Motor neuron (in vitro differentiated cells): ENCODE measurements around the gene CTNNA3. TPM values are rescaled to one million over a fixed set of nuclear protein-coding genes. Genes with fewer than 3 reads are reported as not detected.

Experiments
- ATAC-seq, 8 experiments: fragments of 200-7000 bp; cut with Tn5 transposase; replicated peaks in 6 of 8; 2 replicates each; pipeline ENCODE4 v1.8.0; 2021; ENCODE audit warnings: mild to moderate bottlenecking in 8 of 8, moderate library complexity in 8 of 8
- H3K27ac ChIP-seq, 2 donors: fragments of 250-450 bp; sonication (Bioruptor Pico); 2 replicates each; pipeline ENCODE4 v1.9.0; 2021; ENCODE audit warnings: antibody characterized with exemption in 2 of 2, mild to moderate bottlenecking in 2 of 2, moderate library complexity in 1 of 2
- H3K4me1 ChIP-seq, 2 donors: fragments of 250-450 bp; sonication (Bioruptor Pico); replicated peaks in 1 of 2; 2 replicates each; pipeline ENCODE4 v1.6.1; 2021; ENCODE audit warnings: antibody characterized with exemption in 2 of 2, mild to moderate bottlenecking in 2 of 2, moderate library complexity in 1 of 2
- H3K4me3 ChIP-seq, 5 donors: fragments of 250-450 bp; sonication (Bioruptor Pico); 2 replicates each; pipeline ENCODE4 v1.9.0; 2021; ENCODE audit warnings: antibody characterized with exemption in 5 of 5, mild to moderate bottlenecking in 5 of 5, moderate library complexity in 4 of 5
- WGBS, 10 experiments: fragments of 450-650 bp; shearing (Covaris generic); methylation state at CpG; one replicate each; pipeline ENCODE4 v1.0.0; 2022; 5-methylcytosine and 5-hydroxymethylcytosine counted together
- in situ Hi-C, 9 experiments: fragments of 400-800 bp; cut with MboI; loops; one replicate each; pipeline ENCODE4 v1.15.0; 2021; ENCODE audit warnings: low sequenced_read_pairs in 9 of 9, low pct_unique_long_range_greater_than_20kb in 2 of 9; ENCODE audit not compliant: unreplicated experiment in 9 of 9
- total RNA-seq, 8 experiments: library from RNA; unstranded; fragments of 300-600 nt; gene quantifications; 2 replicates each; pipeline versions ENCODE4 v1.2.3 to v1.2.4, GENCODE V29; 2022

The CTNNA3 gene
- total RNA-seq, 8 experiments from 2014 or later = 0.05 to 4.6 (median 0.48) TPM

- H3K4me3 ChIP-seq = no peak overlapping the region
Observed at GRCh38 chr10:66747451-66747850, 948.5 kb downstream of the CTNNA3 start.

GRCh38 chr10:66746711-66747110 lies 949.3 kb downstream of the CTNNA3 start:
- in situ Hi-C loops = no loop called here
- 0 to 100% (median 86%) methylated on average over 1 to 2 of the region's 2 CpGs; no CpG with 5 or more reads in 1 of the 10 experiments for WGBS, 10 experiments

More at GRCh38 chr10:66747451-66747850, 948.5 kb downstream of the CTNNA3 start:
- Histone ChIP-seq H3K27ac (no peak overlapping the region), H3K4me1 (peaks cover 0 to 14% of the 10 kb centered on the region in 2 donors)
- 0 to 100% (median 42%) methylated on average over 1 to 2 of the region's 2 CpGs; no CpG with 5 or more reads in 2 of the 10 experiments for whole genome bisulfite sequencing, 10 experiments
- in situ Hi-C loops = no loop called here
- ATAC-seq = peak in 3 of 8 experiments; percentile 20 to 38 (median 35)

GRCh38 chr10:66746246-66746645 lies 949.7 kb downstream of the CTNNA3 start:
- Histone ChIP-seq H3K4me1 (peaks cover 0 to 14% of the 10 kb centered on the region in 2 donors), H3K4me3 (no peak overlapping the region), H3K27ac (no peak overlapping the region)
- in situ Hi-C loops = no loop called here
- ATAC-seq = no peak

More at GRCh38 chr10:66746711-66747110, 949.3 kb downstream of the CTNNA3 start:
- Histone ChIP-seq H3K4me3 (no peak overlapping the region), H3K27ac (no peak overlapping the region), H3K4me1 (peaks cover 0 to 14% of the 10 kb centered on the region in 2 donors)
- no peak for ATAC-seq

- Histone ChIP-seq H3K4me3 (no peak overlapping the region), H3K4me1 (peaks cover 0 to 14% of the 10 kb centered on the region in 2 donors), H3K27ac (no peak overlapping the region)
- no peak for ATAC-seq
- WGBS, 10 experiments = 0 to 88% (median 75%) methylated on average over 1 to 2 of the region's 2 CpGs; no CpG with 5 or more reads in 3 of the 10 experiments
- in situ Hi-C loops = no loop called here
Observed at GRCh38 chr10:66744915-66745314, 951.1 kb downstream of the CTNNA3 start.

GRCh38 chr10:66737241-66737640 lies 958.8 kb downstream of the CTNNA3 start:
- 9 to 100% (median 83%) methylated on average over 1 to 2 of the region's 2 CpGs; no CpG with 5 or more reads in 1 of the 10 experiments for WGBS, 10 experiments
- H3K4me1 ChIP-seq = no peaks in the 10 kb centered on the region
- H3K4me3 ChIP-seq = no peak overlapping the region
- H3K27ac ChIP-seq = no peak overlapping the region
- in situ Hi-C loops = no loop called here
- no peak for ATAC-seq

GRCh38 chr10:66723608-66724400 lies 972.2 kb downstream of the CTNNA3 start:
- peaks cover 5% of the 10 kb centered on the region in 2 donors for H3K4me1 ChIP-seq
- in situ Hi-C loops = no loop called here
- peak in 5 of 8 experiments; percentile 40 to 96 (median 84) for ATAC-seq
- WGBS, 10 experiments = 0 to 100% (median 10%) methylated on average over 1 to 2 of the region's 2 CpGs; no CpG with 5 or more reads in 3 of the 10 experiments
- no peak overlapping the region for H3K4me3 ChIP-seq
- H3K27ac ChIP-seq = no peak overlapping the region

GRCh38 chr10:66719483-66719882 lies 976.5 kb downstream of the CTNNA3 start:
- Histone ChIP-seq H3K27ac (no peak overlapping the region), H3K4me1 (peaks cover 5% of the 10 kb centered on the region in 2 donors), H3K4me3 (no peak overlapping the region)
- no peak for ATAC-seq
- in situ Hi-C loops = no loop called here
- WGBS, 10 experiments = 0 to 90% (median 0%) methylated on average over 1 of the region's 1 CpG; no CpG with 5 or more reads in 7 of the 10 experiments

GRCh38 chr10:66717231-66717981 lies 978.6 kb downstream of the CTNNA3 start:
- ATAC-seq = no peak

GRCh38 chr10:66714741-66715140 lies 981.3 kb downstream of the CTNNA3 start:
- no peak overlapping the region for H3K4me3 ChIP-seq
- H3K4me1 ChIP-seq = no peaks in the 10 kb centered on the region
- no peak overlapping the region for H3K27ac ChIP-seq
- in situ Hi-C loops = no loop called here
- peak in 1 of 8 experiments; percentile 68 for ATAC-seq
- WGBS, 10 experiments = 0 to 100% (median 51%) methylated on average over 1 of the region's 1 CpG; no CpG with 5 or more reads in 4 of the 10 experiments

More at GRCh38 chr10:66717231-66717981, 978.6 kb downstream of the CTNNA3 start:
- WGBS, 10 experiments = 22 to 93% (median 60%) methylated on average over 1 to 8 of the region's 8 CpGs; no CpG with 5 or more reads in 1 of the 10 experiments
- Histone ChIP-seq H3K4me1 (no peaks in the 10 kb centered on the region), H3K27ac (no peak overlapping the region), H3K4me3 (no peak overlapping the region)
- in situ Hi-C loops = no loop called here

- H3K4me1 ChIP-seq = no peaks in the 10 kb centered on the region
- WGBS, 10 experiments = 0 to 100% (median 64%) methylated on average over 1 of the region's 1 CpG; no CpG with 5 or more reads in 2 of the 10 experiments
- H3K27ac ChIP-seq = no peak overlapping the region
- in situ Hi-C loops = no loop called here
- H3K4me3 ChIP-seq = no peak overlapping the region
- no peak for ATAC-seq
Observed at GRCh38 chr10:66713387-66713786, 982.6 kb downstream of the CTNNA3 start.

- 22 to 100% (median 67%) methylated on average over 1 of the region's 1 CpG; no CpG with 5 or more reads in 5 of the 10 experiments for WGBS, 10 experiments
- ATAC-seq = peak in 1 of 8 experiments; percentile 52
- Histone ChIP-seq H3K4me3 (no peak overlapping the region), H3K27ac (no peak overlapping the region), H3K4me1 (no peaks in the 10 kb centered on the region)
- in situ Hi-C loops = no loop called here
Observed at GRCh38 chr10:66698069-66698468, 997.9 kb downstream of the CTNNA3 start.

GRCh38 chr10:66695046-66695445 lies 1000.9 kb downstream of the CTNNA3 start:
- WGBS, 10 experiments = 0 to 100% (median 52%) methylated on average over 1 of the region's 1 CpG; no CpG with 5 or more reads in 2 of the 10 experiments
- Histone ChIP-seq H3K27ac (no peak overlapping the region), H3K4me1 (no peaks in the 10 kb centered on the region), H3K4me3 (no peak overlapping the region)
- in situ Hi-C loops = no loop called here
- no peak for ATAC-seq

GRCh38 chr10:66684581-66684980 lies 1011.4 kb downstream of the CTNNA3 start:
- Histone ChIP-seq H3K4me3 (no peak overlapping the region), H3K4me1 (no peaks in the 10 kb centered on the region), H3K27ac (no peak overlapping the region)
- in situ Hi-C loops = no loop called here
- no peak for ATAC-seq
- WGBS, 10 experiments = 0 to 95% (median 79%) methylated on average over 2 to 3 of the region's 3 CpGs
